Endothelial cell of umbilical vein (primary cell): Measurements from ENCODE around the gene NRAS. TPM values are rescaled to one million over a fixed set of nuclear protein-coding genes. Genes with fewer than 3 reads are reported as not detected.

Experiments used
- BruUV-seq: library from RNA; stranded (reverse); fragments of 400-500 nt; replicated peaks from 2 replicates; lab custom pipeline; 2021; lab: Mats Ljungman, UMichigan
- CTCF ChIA-PET: fragments of 300-600, 350-600 bp; sonication (Branson Sonifier 250); formaldehyde crosslinking; loops from one replicate; lab custom pipeline; 2021; ENCODE audit warnings: antibody characterized with exemption, inconsistent platforms; lab: Charles Lee
- POLR2A ChIA-PET: fragments of 300-600, 350-600 bp; sonication (Branson Sonifier 250); formaldehyde crosslinking; loops from one replicate; lab custom pipeline; 2021; ENCODE audit warnings: antibody characterized with exemption, inconsistent platforms; lab: Charles Lee
- DNase-seq: peaks from one replicate; pipeline ENCODE4 v3.0.0-alpha.2; 2011; ENCODE audit warnings: low read depth, low spot score
- FAIRE-seq: peaks from 2 replicates; lab custom pipeline; 2011; peaks lifted over from hg19 to GRCh38; lab: Jason Lieb, UNC
- H2AFZ ChIP-seq: 2 replicates; pipeline ENCODE4 v1.6.0; 2012; ENCODE audit warnings: low read depth, low read length, control low read depth, inconsistent platforms
- H3K27ac ChIP-seq: 2 replicates; pipeline ENCODE4 v1.5.1; 2011; ENCODE audit warnings: low read depth, mild to moderate bottlenecking, control low read depth, low read length, moderate library complexity; ENCODE audit not compliant: insufficient read depth
- H3K27me3 ChIP-seq, 2 experiments: 2 replicates each; pipeline versions ENCODE4 v1.6.0 to v1.6.1; 2011; ENCODE audit warnings: low read length in 2 of 2, mixed read lengths in 1 of 2; ENCODE audit not compliant: control insufficient read depth in 2 of 2, insufficient read depth in 2 of 2
- H3K36me3 ChIP-seq, 2 experiments: 2 replicates in 1 of 2; 3 replicates in 1 of 2; pipeline ENCODE4 v1.5.1; 2011; ENCODE audit warnings: low read length in 2 of 2, mild to moderate bottlenecking in 1 of 2, moderate library complexity in 1 of 2; ENCODE audit not compliant: control insufficient read depth in 2 of 2, insufficient read depth in 2 of 2; ENCODE audit errors: extremely low read depth in 1 of 2
- H3K4me1 ChIP-seq: 3 replicates; pipeline ENCODE4 v1.5.1; 2011; ENCODE audit warnings: mild to moderate bottlenecking, low read length; ENCODE audit not compliant: control insufficient read depth, insufficient read depth; ENCODE audit errors: extremely low read depth
- H3K4me2 ChIP-seq: 2 replicates; pipeline ENCODE4 v1.6.1; 2011; ENCODE audit warnings: low read length, control low read depth, mixed read lengths; ENCODE audit not compliant: insufficient read depth
- H3K4me3 ChIP-seq, 3 experiments: fragments of 200-600 bp in 1 of 3; sonication (generic), shearing (Covaris generic) in 1 of 3; replicated peaks in 1 of 3; 2 replicates each; pipeline ENCODE4 v1.5.1; 2011 to 2016; ENCODE audit warnings: control low read depth in 3 of 3, low read length in 3 of 3, mild to moderate bottlenecking in 2 of 3, inconsistent platforms in 1 of 3, low read depth in 1 of 3, moderate library complexity in 1 of 3; ENCODE audit not compliant: insufficient read depth in 1 of 3
- H3K79me2 ChIP-seq: 2 replicates; pipeline ENCODE4 v1.6.0; 2012; ENCODE audit warnings: low read length, inconsistent platforms; ENCODE audit not compliant: control insufficient read depth, insufficient read depth
- H3K9ac ChIP-seq: replicated peaks from 2 replicates; pipeline ENCODE3; 2011; ENCODE audit warnings: low read length, control low read depth; ENCODE audit not compliant: insufficient read depth; ENCODE audit errors: extremely low read depth
- H3K9me1 ChIP-seq: replicated peaks from 3 replicates; pipeline ENCODE4 v1.6.0; 2011; ENCODE audit warnings: mild to moderate bottlenecking, low read length; ENCODE audit not compliant: control insufficient read depth, insufficient read depth; ENCODE audit errors: extremely low read depth
- H3K9me3 ChIP-seq: replicated peaks from 2 replicates; pipeline ENCODE4 v1.5.1; 2012; ENCODE audit warnings: low read length, inconsistent platforms; ENCODE audit not compliant: control insufficient read depth, insufficient read depth
- H4K20me1 ChIP-seq: replicated peaks from 2 replicates; pipeline ENCODE3; 2011; ENCODE audit warnings: mild to moderate bottlenecking, low read length; ENCODE audit not compliant: control insufficient read depth, insufficient read depth; ENCODE audit errors: extremely low read depth
- CTCF ChIP-seq, 2 donors: IDR thresholded peaks; 1 replicate in 1 of 2; 2 replicates in 1 of 2; pipeline ENCODE4 v1.5.1; 2011; ENCODE audit warnings: low read length in 2 of 2, mild to moderate bottlenecking in 2 of 2, moderate library complexity in 2 of 2, control low read depth in 1 of 2, inconsistent platforms in 1 of 2, low read depth in 1 of 2; ENCODE audit not compliant: insufficient read depth in 1 of 2; ENCODE audit errors: extremely low read depth in 1 of 2
- EZH2 ChIP-seq: IDR thresholded peaks from 2 replicates; pipeline ENCODE4 v1.6.1; 2012; ENCODE audit warnings: borderline replicate concordance, low read depth, mild to moderate bottlenecking, moderate library complexity, low read length, inconsistent platforms; ENCODE audit not compliant: severe bottlenecking
- FOS ChIP-seq: IDR thresholded peaks from 2 replicates; pipeline ENCODE4 v1.6.1; 2011; ENCODE audit warnings: mild to moderate bottlenecking, low read length, moderate library complexity, borderline replicate concordance; ENCODE audit not compliant: insufficient read depth
- GATA2 ChIP-seq: IDR thresholded peaks from 2 replicates; pipeline ENCODE4 v1.7.0; 2011; ENCODE audit warnings: low read depth, mild to moderate bottlenecking, moderate library complexity, mixed read lengths, low read length; ENCODE audit not compliant: insufficient read length, insufficient read depth
- JUN ChIP-seq: IDR thresholded peaks from 2 replicates; pipeline ENCODE4 v1.6.1; 2011; ENCODE audit warnings: borderline replicate concordance, low read depth; ENCODE audit not compliant: insufficient read length, insufficient read depth
- MAX ChIP-seq: IDR thresholded peaks from 2 replicates; pipeline ENCODE4 v1.6.1; 2011; ENCODE audit not compliant: insufficient read depth, insufficient read length
- MYC ChIP-seq: IDR thresholded peaks from one replicate; pipeline ENCODE4 v1.6.1; 2011; ENCODE audit warnings: mild to moderate bottlenecking, low read depth, low read length
- POLR2A ChIP-seq: IDR thresholded peaks from 2 replicates; pipeline ENCODE4 v1.6.1; 2012; ENCODE audit warnings: low read depth, mild to moderate bottlenecking, control low read depth, low read length
- POLR2AphosphoS5 ChIP-seq: IDR thresholded peaks from 2 replicates; pipeline ENCODE4 v1.6.1; 2012; ENCODE audit warnings: low read depth, mild to moderate bottlenecking, control low read depth, low read length, moderate library complexity; ENCODE audit not compliant: insufficient read depth
- dilution Hi-C: fragments of 300-500 bp; cut with MboI; formaldehyde crosslinking; loops from one replicate; pipeline ENCODE4 v1.15.0; 2019; ENCODE audit warnings: low sequenced_read_pairs; ENCODE audit not compliant: extremely low pct_ligation_motif_present
- intact Hi-C: fragments of 100-400 bp; cut with micrococcal nuclease; formaldehyde crosslinking; loops from one replicate; pipeline ENCODE4 v1.10.0; 2022
- polyA plus RNA-seq, 4 experiments: library from polyadenylated mRNA; depleted of rRNA in 3 of 4; stranded (reverse) in 3 of 4; unstranded in 1 of 4; fragments of >200 nt; gene quantifications; 2 replicates each; pipeline versions ENCODE4 v1.2.1 to v1.2.3, GENCODE V29; 2011 to 2012; ENCODE audit warnings: missing spikeins in 1 of 4
- total RNA-seq: library from RNA; stranded (reverse); gene quantifications from 2 replicates; pipeline ENCODE4 v1.2.3, GENCODE V29; 2021

Gene NRAS
- total and polyA plus RNA-seq, 2 donors (not counting 3 experiments of a cell fraction or from before 2014, with no cell fraction given): 29.4 to 76.5 TPM

GRCh38 chr1:114670083-114671010 is 46.2 kb downstream of the NRAS start:
- Histone ChIP-seq H3K4me1 (peaks cover 11% of the 10 kb centered on the region), H3K27ac (no peak overlapping the region), H3K36me3 (no peaks in the 10 kb centered on the region), H3K9me1 (no peaks in the 10 kb centered on the region), H3K27me3 (peaks cover 10 to 17% of the 10 kb centered on the region in 2 experiments), H3K9me3 (no peaks in the 10 kb centered on the region), H4K20me1 (no peaks in the 10 kb centered on the region), H3K4me3 (peak overlapping the region in 2 of 3 experiments; percentile 49 to 62), H2AFZ (peak overlapping the region; percentile 84), H3K4me2 (peak overlapping the region; percentile 87), H3K79me2 (no peaks in the 10 kb centered on the region), H3K9ac (peak overlapping the region; percentile 49)
- dilution Hi-C loops (no loop called here), intact Hi-C loops (loop anchor here (1.0 to 10.0 kb wide), 6 partner anchors 46 to 692 kb away; partner anchors contain the start of genes BCAS2, NRAS and TRIM33)
- POLR2A ChIA-PET: no interaction called here
- DNase-seq (peak; percentile 91), FAIRE-seq (peak; percentile 92)
- CTCF ChIA-PET: interaction anchor here (0.6 to 2.7 kb wide), 7 partner anchors 15 to 692 kb away, joined by 3 to 12 read pairs (median 5); partner anchors contain the start of gene OLFML3
- BruUV-seq: no TSS peak
- TF ChIP-seq POLR2AphosphoS5: no peak
- TF ChIP-seq FOS: no peak
- no peak for TF ChIP-seq GATA2
- no peak for TF ChIP-seq EZH2
- TF ChIP-seq JUN: no peak
- TF ChIP-seq MYC: no peak
- no peak for TF ChIP-seq CTCF (IDR thresholded peaks at IDR 0.05; ENCODE audit: extremely low read depth in 1 of 2, insufficient read depth in 1 of 2, low read depth in 1 of 2, low read length in 2 of 2)
- TF ChIP-seq MAX: no peak
- no peak for TF ChIP-seq POLR2A
